LNCAP (cell line): ENCODE results near the gene GC.

Experiments used
- CTCF ChIP-seq: fragments of 450-650 bp; IDR thresholded peaks from 2 replicates; pipeline ENCODE4 v1.5.1; 2017; ENCODE audit warnings: mild to moderate bottlenecking

The GC gene

GRCh38 chr4:71814433-71814832 lies 30.6 kb upstream of the GC start:
- TF ChIP-seq CTCF, result no peak

- no peak for TF ChIP-seq CTCF
These were observed 23.6 kb upstream of the GC start for GRCh38 chr4:71807469-71807868.

- no peak for TF ChIP-seq CTCF
These were observed 2.1 kb upstream of the GC start for GRCh38 chr4:71785959-71786358.

- TF ChIP-seq CTCF, result no peak
These were observed 804 bp upstream of the GC start for GRCh38 chr4:71784569-71785197.

GRCh38 chr4:71777891-71778290 lies 6.0 kb downstream of the GC start:
- TF ChIP-seq CTCF, result no peak

GRCh38 chr4:71775449-71775848 lies 8.4 kb downstream of the GC start:
- no peak for TF ChIP-seq CTCF

- TF ChIP-seq CTCF, result no peak
These were observed 9.7 kb downstream of the GC start for GRCh38 chr4:71774136-71774535.

GRCh38 chr4:71773004-71773403 lies 10.9 kb downstream of the GC start:
- no peak for TF ChIP-seq CTCF
